HepG2 (cell line): ENCODE measurements around the gene CD96.

Experiments used
- CREB1 ChIP-seq, 2 experiments: fragments of 450-650 bp in 1 of 2; IDR thresholded peaks; 2 replicates each; pipeline ENCODE4 v1.6.1; 2016 to 2017; ENCODE audit warnings: control low read depth in 1 of 2, mild to moderate bottlenecking in 1 of 2, missing compliant biosample characterization in 1 of 2, missing genetic modification characterization in 1 of 2
- CTCF ChIP-seq: sonication (generic); formaldehyde crosslinking; IDR thresholded peaks from 2 replicates; pipeline ENCODE4 v1.5.0; 2020; ENCODE audit warnings: mild to moderate bottlenecking, missing genetic modification reagents, moderate library complexity
- EP300 ChIP-seq, 3 experiments: sonication (generic) in 1 of 3; formaldehyde crosslinking in 1 of 3; IDR thresholded peaks; 2 replicates each; pipeline versions ENCODE4 v1.5.1 to v1.6.1; 2011 to 2020; ENCODE audit warnings: low read depth in 2 of 3, low read length in 2 of 3, borderline replicate concordance in 1 of 3, improper control_type of control experiment in 1 of 3, mild to moderate bottlenecking in 1 of 3, missing genetic modification reagents in 1 of 3, moderate library complexity in 1 of 3
- GABPA ChIP-seq, 2 experiments: IDR thresholded peaks; 2 replicates each; pipeline ENCODE4 v1.6.1; 2011 to 2016; ENCODE audit warnings: low read depth in 2 of 2, low read length in 1 of 2, missing biosample characterization in 1 of 2, missing genetic modification characterization in 1 of 2
- GTF3A ChIP-seq: sonication (generic); formaldehyde crosslinking; conservative IDR thresholded peaks from 2 replicates; pipeline ENCODE4 v1.4.0; 2020; ENCODE audit warnings: mild to moderate bottlenecking, missing genetic modification reagents
- JUNB ChIP-seq: sonication (generic); formaldehyde crosslinking; IDR thresholded peaks from 2 replicates; pipeline ENCODE4 v1.8.0; 2022; ENCODE audit warnings: missing genetic modification reagents, mild to moderate bottlenecking, borderline replicate concordance
- PHF20 ChIP-seq: sonication (generic); formaldehyde crosslinking; IDR thresholded peaks from 2 replicates; pipeline ENCODE4 v1.5.0; 2020; ENCODE audit warnings: mild to moderate bottlenecking, missing genetic modification reagents
- SIN3A ChIP-seq: IDR thresholded peaks from 2 replicates; pipeline ENCODE4 v1.6.1; 2011; ENCODE audit warnings: low read depth, mild to moderate bottlenecking, control low read depth, low read length, borderline replicate concordance
- ZFP41 ChIP-seq: sonication (generic); formaldehyde crosslinking; IDR thresholded peaks from 2 replicates; pipeline ENCODE4 v1.4.0; 2020; ENCODE audit warnings: mild to moderate bottlenecking, missing genetic modification reagents, borderline replicate concordance
- ZNF121 ChIP-seq: sonication (generic); formaldehyde crosslinking; IDR thresholded peaks from 2 replicates; pipeline ENCODE4 v1.5.0; 2020; ENCODE audit warnings: mild to moderate bottlenecking, missing genetic modification reagents
- ZNF841 ChIP-seq: sonication (generic); formaldehyde crosslinking; IDR thresholded peaks from 2 replicates; pipeline ENCODE4 v1.8.1; 2023; ENCODE audit warnings: missing genetic modification reagents, borderline replicate concordance
- TF ChIP-seq, protein P1 (sequence below): sonication (generic); formaldehyde crosslinking; IDR thresholded peaks from 2 replicates; pipeline ENCODE4 v1.4.0; 2020; ENCODE audit warnings: missing genetic modification reagents, mild to moderate bottlenecking, borderline replicate concordance

DNA sequence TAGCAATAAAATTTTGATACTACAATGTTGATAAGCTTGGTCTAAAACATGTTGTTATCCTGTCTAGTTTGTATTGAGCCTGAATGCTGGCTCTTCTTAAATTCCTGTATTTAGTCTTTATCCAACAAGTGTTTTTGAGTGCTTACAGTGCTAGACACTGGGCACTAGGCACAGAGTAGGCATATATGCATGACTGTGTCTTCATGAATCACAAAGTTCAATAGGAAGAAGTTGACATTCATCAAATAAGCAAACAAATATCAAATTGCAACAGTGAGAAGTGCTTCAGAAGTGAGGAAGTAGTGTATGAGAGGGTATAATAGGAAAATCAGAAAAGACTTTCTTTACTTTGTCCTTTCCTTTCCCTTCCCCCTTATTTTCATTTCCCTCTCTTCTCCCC lies 6.8 kb downstream of the CD96 start:
- no peak for TF ChIP-seq GTF3A
- no peak for TF ChIP-seq ZNF121 (CRISPR knock-in tag)
- TF ChIP-seq SIN3A, result no peak
- no peak for TF ChIP-seq EP300 (IDR thresholded peaks at IDR 0.05; ENCODE audit: low read depth in 2 of 2, low read length in 2 of 2)
- TF ChIP-seq EP300 (CRISPR knock-in tag; IDR thresholded peaks at IDR 0.05; ENCODE audit: borderline replicate concordance), result no peak
- TF ChIP-seq CREB1 (IDR thresholded peaks at IDR 0.05), result no peak
- no peak for TF ChIP-seq CREB1 (CRISPR knock-in tag; IDR thresholded peaks at IDR 0.05)
- TF ChIP-seq, protein P1, sequence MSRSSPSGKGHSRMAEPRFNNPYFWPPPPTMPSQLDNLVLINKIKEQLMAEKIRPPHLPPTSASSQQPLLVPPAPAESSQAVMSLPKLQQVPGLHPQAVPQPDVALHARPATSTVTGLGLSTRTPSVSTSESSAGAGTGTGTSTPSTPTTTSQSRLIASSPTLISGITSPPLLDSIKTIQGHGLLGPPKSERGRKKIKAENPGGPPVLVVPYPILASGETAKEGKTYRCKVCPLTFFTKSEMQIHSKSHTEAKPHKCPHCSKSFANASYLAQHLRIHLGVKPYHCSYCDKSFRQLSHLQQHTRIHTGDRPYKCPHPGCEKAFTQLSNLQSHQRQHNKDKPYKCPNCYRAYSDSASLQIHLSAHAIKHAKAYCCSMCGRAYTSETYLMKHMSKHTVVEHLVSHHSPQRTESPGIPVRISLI, result no peak
- no peak for TF ChIP-seq CTCF (CRISPR knock-in tag)
- TF ChIP-seq GABPA (IDR thresholded peaks at IDR 0.05; ENCODE audit: low read depth, low read length), result no peak
- TF ChIP-seq GABPA (CRISPR knock-in tag; IDR thresholded peaks at IDR 0.05; ENCODE audit: low read depth), result no peak
- TF ChIP-seq PHF20 (CRISPR knock-in tag), result no peak
- TF ChIP-seq ZNF841 (CRISPR knock-in tag), result no peak
- TF ChIP-seq ZFP41 (CRISPR knock-in tag), result no peak
- TF ChIP-seq JUNB (CRISPR knock-in tag), result no peak
